CD14-positive monocyte (primary cell): Measurements from ENCODE around the gene NXT1. TPM values are rescaled to one million over a fixed set of nuclear protein-coding genes. Genes with fewer than 3 reads are reported as not detected.
A peak's percentile ranks its signal among the peaks of the same experiment; 100 is the strongest.

Experiments used
- DNase-seq, 3 donors: peaks; one replicate each; pipeline ENCODE4 v3.0.0-alpha.2; 2011 to 2022
- H2AFZ ChIP-seq: 2 replicates; pipeline ENCODE4 v1.6.0; 2012; ENCODE audit warnings: mild to moderate bottlenecking, low read depth, low read length, inconsistent platforms; ENCODE audit not compliant: insufficient read depth, poor library complexity, severe bottlenecking
- H3K27ac ChIP-seq, 2 donors: 1 replicate in 1 of 2; 2 replicates in 1 of 2; pipeline ENCODE4 v1.5.1; 2012 to 2013; ENCODE audit warnings: low read length in 2 of 2, control low read depth in 1 of 2, inconsistent platforms in 1 of 2, low read depth in 1 of 2, mild to moderate bottlenecking in 1 of 2
- H3K27me3 ChIP-seq, 2 donors: one replicate each; pipeline versions ENCODE4 v1.6.0 to v1.6.1; 2011 to 2013; ENCODE audit warnings: low read length in 2 of 2; ENCODE audit not compliant: control insufficient read depth in 2 of 2, insufficient read depth in 2 of 2
- H3K36me3 ChIP-seq, 2 donors: replicated peaks in 1 of 2; 1 replicate in 1 of 2; 2 replicates in 1 of 2; pipeline versions ENCODE4 v1.5.1 to v1.6.1; 2012 to 2013; ENCODE audit warnings: low read length in 2 of 2, control low read depth in 1 of 2, inconsistent platforms in 1 of 2, mild to moderate bottlenecking in 1 of 2; ENCODE audit not compliant: insufficient read depth in 2 of 2, control insufficient read depth in 1 of 2
- H3K4me1 ChIP-seq, 2 donors: 1 replicate in 1 of 2; 2 replicates in 1 of 2; pipeline versions ENCODE4 v1.5.1 to v1.6.1; 2012 to 2013; ENCODE audit warnings: low read length in 2 of 2, control low read depth in 1 of 2, inconsistent platforms in 1 of 2, mild to moderate bottlenecking in 1 of 2, moderate library complexity in 1 of 2; ENCODE audit not compliant: insufficient read depth in 2 of 2, control insufficient read depth in 1 of 2
- H3K4me2 ChIP-seq: replicated peaks from 2 replicates; pipeline ENCODE3; 2012; ENCODE audit warnings: low read length, moderate library complexity, mild to moderate bottlenecking; ENCODE audit not compliant: poor library complexity, severe bottlenecking; ENCODE audit errors: extremely low read depth
- H3K4me3 ChIP-seq, 3 experiments: fragments of 200-600 bp in 1 of 3; sonication (generic) in 1 of 3; replicated peaks in 1 of 3; 1 replicate in 2 of 3; 2 replicates in 1 of 3; pipeline ENCODE4 v1.5.1; 2011 to 2013; ENCODE audit warnings: low read length in 3 of 3, mild to moderate bottlenecking in 3 of 3, control low read depth in 2 of 3, low read depth in 2 of 3, inconsistent platforms in 1 of 3, moderate library complexity in 1 of 3
- H3K79me2 ChIP-seq: 2 replicates; pipeline ENCODE4 v1.6.0; 2012; ENCODE audit warnings: mild to moderate bottlenecking, control low read depth, inconsistent platforms, low read length, moderate library complexity; ENCODE audit not compliant: insufficient read depth
- H3K9ac ChIP-seq: 2 replicates; pipeline ENCODE4 v1.6.0; 2017; ENCODE audit warnings: low read length, mild to moderate bottlenecking; ENCODE audit not compliant: insufficient read depth, poor library complexity, severe bottlenecking
- H3K9me3 ChIP-seq, 2 donors: replicated peaks in 1 of 2; 1 replicate in 1 of 2; 2 replicates in 1 of 2; pipeline versions ENCODE4 v1.5.1 to v1.6.1; 2012 to 2013; ENCODE audit warnings: low read length in 2 of 2, control low read depth in 1 of 2; ENCODE audit not compliant: control insufficient read depth in 1 of 2, insufficient read depth in 1 of 2
- H4K20me1 ChIP-seq: 2 replicates; pipeline ENCODE4 v1.6.0; 2012; ENCODE audit warnings: mild to moderate bottlenecking, low read length, control low read depth, moderate library complexity; ENCODE audit not compliant: insufficient read depth
- H3K27ac Mint-ChIP-seq, 7 donors: one replicate each; pipeline ENCODE4 v1.8.0; 2020; ENCODE audit warnings: mild to moderate bottlenecking in 7 of 7, mixed read lengths in 7 of 7, moderate library complexity in 6 of 7, inconsistent platforms in 2 of 7
- H3K27me3 Mint-ChIP-seq, 3 donors: one replicate each; pipeline ENCODE4 v1.8.0; 2021 to 2022; ENCODE audit warnings: low read depth in 3 of 3, mild to moderate bottlenecking in 3 of 3, mixed read lengths in 3 of 3, moderate library complexity in 3 of 3, inconsistent platforms in 1 of 3
- H3K36me3 Mint-ChIP-seq, 2 donors: one replicate each; pipeline ENCODE4 v1.8.0; 2020; ENCODE audit warnings: mixed read lengths in 2 of 2, inconsistent platforms in 1 of 2, mild to moderate bottlenecking in 1 of 2
- H3K4me1 Mint-ChIP-seq: one replicate; pipeline ENCODE4 v1.8.0; 2020; ENCODE audit warnings: mild to moderate bottlenecking, mixed read lengths
- H3K4me3 Mint-ChIP-seq, 2 donors: one replicate each; pipeline ENCODE4 v1.8.0; 2020; ENCODE audit warnings: mild to moderate bottlenecking in 2 of 2, mixed read lengths in 2 of 2, moderate library complexity in 1 of 2
- H3K9me3 Mint-ChIP-seq, 7 donors: one replicate each; pipeline ENCODE4 v1.8.0; 2020 to 2022; ENCODE audit warnings: mixed read lengths in 7 of 7, mild to moderate bottlenecking in 6 of 7, moderate library complexity in 6 of 7, inconsistent platforms in 2 of 7
- CTCF ChIP-seq: fragments of 200-600 bp; IDR thresholded peaks from one replicate; pipeline ENCODE4 v1.8.0; 2022; ENCODE audit warnings: antibody characterized with exemption, mild to moderate bottlenecking
- WGBS: methylation state at CpG from one replicate; pipeline ENCODE4 v1.1.5; 2013; ENCODE audit warnings: missing lambda C conversion rate; ENCODE audit not compliant: insufficient coverage; 5-methylcytosine and 5-hydroxymethylcytosine counted together
- intact Hi-C, 2 donors: fragments of 100-400 bp; cut with micrococcal nuclease; formaldehyde crosslinking; loops; one replicate each; pipeline versions ENCODE4 v1.15.0 to v1.15.1; 2023
- polyA plus RNA-seq, 3 donors: library from polyadenylated mRNA; depleted of rRNA in 1 of 3; unstranded in 2 of 3; stranded (reverse) in 1 of 3; fragments of 300-500 nt in 2 of 3; fragments of >200 nt in 1 of 3; fragmentation: Illumina TruSeq in 2 of 3; gene quantifications; 1 replicate in 2 of 3; 2 replicates in 1 of 3; pipeline ENCODE4 v1.2.3, GENCODE V29; 2012 to 2021

NXT1 gene
- polyA plus RNA-seq, 3 donors = 37.8 to 140 (median 39.4) TPM

- H3K9me3 Mint-ChIP-seq = no peaks in the 10 kb centered on the region
- no peaks in the 10 kb centered on the region for H3K79me2 ChIP-seq
- DNase-seq = peak in 2 of 3 donors; percentile 45 to 60
- H3K4me2 ChIP-seq = no peak overlapping the region
- peaks cover 0 to 3% (median 0%) of the 10 kb centered on the region in 3 donors for H3K27me3 Mint-ChIP-seq
- no peak overlapping the region for H2AFZ ChIP-seq
- no peaks in the 10 kb centered on the region for H3K27me3 ChIP-seq
- intact Hi-C loops = no loop called here
- 100% methylated on average over 1 of the region's 2 CpGs for WGBS
- no peaks in the 10 kb centered on the region for H3K9me3 ChIP-seq
- peaks cover 8 to 10% of the 10 kb centered on the region in 2 donors for H3K4me1 ChIP-seq
- peaks cover 7% of the 10 kb centered on the region for H3K4me1 Mint-ChIP-seq
- H3K36me3 Mint-ChIP-seq = peaks cover 64 to 66% of the 10 kb centered on the region in 2 donors
- no peak overlapping the region for H3K4me3 Mint-ChIP-seq
- no peak for TF ChIP-seq CTCF
- peaks cover 4% of the 10 kb centered on the region for H4K20me1 ChIP-seq
- H3K27ac ChIP-seq = peak overlapping the region; percentile 14 to 16
- no peak overlapping the region for H3K9ac ChIP-seq
- H3K4me3 ChIP-seq = no peak overlapping the region
- peak overlapping the region in 6 of 7 donors; percentile 1 to 80 (median 70) for H3K27ac Mint-ChIP-seq
- H3K36me3 ChIP-seq = peaks cover 31 to 72% of the 10 kb centered on the region in 2 donors
These were observed 47.4 kb downstream of the NXT1 start for GRCh38 chr20:23397961-23398360.

- 78% methylated on average over 5 of the region's 6 CpGs for WGBS
- peak; percentile 23 for TF ChIP-seq CTCF
These were observed 49.1 kb downstream of the NXT1 start for GRCh38 chr20:23399568-23400241.

More at GRCh38 chr20:23399568-23400241, 49.1 kb downstream of the NXT1 start:
- H3K36me3 Mint-ChIP-seq = peaks cover 47 to 51% of the 10 kb centered on the region in 2 donors
- peaks cover 17% of the 10 kb centered on the region for H3K4me1 Mint-ChIP-seq
- Histone ChIP-seq H3K79me2 (peaks cover 11% of the 10 kb centered on the region), H3K4me1 (peaks cover 8 to 10% of the 10 kb centered on the region in 2 donors), H3K27me3 (no peaks in the 10 kb centered on the region), H4K20me1 (peaks cover 15% of the 10 kb centered on the region), H3K36me3 (peaks cover 13 to 54% of the 10 kb centered on the region in 2 donors), H2AFZ (no peak overlapping the region), H3K9ac (no peak overlapping the region), H3K9me3 (no peaks in the 10 kb centered on the region), H3K4me3 (no peak overlapping the region), H3K4me2 (no peak overlapping the region), H3K27ac (no peak overlapping the region)
- peaks cover 0 to 3% (median 0%) of the 10 kb centered on the region in 3 donors for H3K27me3 Mint-ChIP-seq
- no peak for DNase-seq
- intact Hi-C loops = loop anchor here in 1 of 2 donors (10.0 kb wide), 1 partner anchor 55 kb away; no protein-coding TSS in a partner anchor
- H3K4me3 Mint-ChIP-seq = no peak overlapping the region
- H3K9me3 Mint-ChIP-seq = no peaks in the 10 kb centered on the region
- peak overlapping the region in 1 of 7 donors; percentile 7 for H3K27ac Mint-ChIP-seq
